HG02759 (cell line): ENCODE measurements around the gene DHRS4.
A peak's percentile ranks its signal among the peaks of the same experiment; 100 is the strongest.

Experiments
- ATAC-seq: cut with Tn5 transposase; IDR thresholded peaks from one replicate; pipeline ENCODE4 v1.9.1; 2021; ENCODE audit warnings: mild to moderate bottlenecking, moderate library complexity; ENCODE audit not compliant: unreplicated experiment

Gene DHRS4

GRCh38 chr14:23953464-23954278 lies at the start of gene DHRS4:
DHRS4 (plus strand) TSS chr14:23953770; CDS start chr14:23953789, 19 bp downstream.
- peak; percentile 97 for ATAC-seq

GRCh38 chr14:23910101-23910875 lies 43.3 kb upstream of the DHRS4 start:
- no peak for ATAC-seq

- no peak for ATAC-seq
Observed at GRCh38 chr14:23910876-23911210, 42.7 kb upstream of the DHRS4 start.

GRCh38 chr14:23915559-23915958 lies 38.0 kb upstream of the DHRS4 start:
- ATAC-seq, result no peak

- no peak for ATAC-seq
Observed at GRCh38 chr14:23916004-23916403, 37.6 kb upstream of the DHRS4 start.

- ATAC-seq, result no peak
Observed at GRCh38 chr14:23916446-23916845, 37.1 kb upstream of the DHRS4 start.

GRCh38 chr14:23922545-23922944 lies 31.0 kb upstream of the DHRS4 start:
- no peak for ATAC-seq

- no peak for ATAC-seq
Observed at GRCh38 chr14:23925523-23926075, 28.0 kb upstream of the DHRS4 start.

GRCh38 chr14:23926543-23926942 lies 27.0 kb upstream of the DHRS4 start:
- no peak for ATAC-seq

- no peak for ATAC-seq
Observed at GRCh38 chr14:23929136-23929535, 24.4 kb upstream of the DHRS4 start.

- peak; percentile 80 for ATAC-seq
Observed at GRCh38 chr14:23929822-23930294, 23.7 kb upstream of the DHRS4 start.

GRCh38 chr14:23930742-23931141 lies 22.8 kb upstream of the DHRS4 start:
- ATAC-seq, result no peak

GRCh38 chr14:23931721-23932289 lies 21.8 kb upstream of the DHRS4 start:
- ATAC-seq, result no peak

- ATAC-seq, result no peak
Observed at GRCh38 chr14:23932639-23933038, 20.9 kb upstream of the DHRS4 start.

- ATAC-seq, result no peak
Observed at GRCh38 chr14:23933108-23933741, 20.3 kb upstream of the DHRS4 start.

GRCh38 chr14:23933742-23934128 lies 19.8 kb upstream of the DHRS4 start:
- no peak for ATAC-seq

GRCh38 chr14:23935158-23935557 lies 18.4 kb upstream of the DHRS4 start:
- ATAC-seq, result no peak

- no peak for ATAC-seq
Observed at GRCh38 chr14:23936084-23936829, 17.3 kb upstream of the DHRS4 start.

- ATAC-seq, result no peak
Observed at GRCh38 chr14:23937203-23937602, 16.4 kb upstream of the DHRS4 start.

GRCh38 chr14:23938823-23939222 lies 14.7 kb upstream of the DHRS4 start:
- ATAC-seq, result no peak
